GM21529 (cell line): ENCODE measurements around the gene CRACDL.
"Not testable (repeated sequence)": the region's sequence is repeated elsewhere in the genome, so short reads cannot be mapped to it uniquely, and the experiment has no call there.

Experiments used
- ATAC-seq: cut with Tn5 transposase; IDR thresholded peaks from one replicate; pipeline ENCODE4 v1.9.1; 2021; ENCODE audit not compliant: unreplicated experiment

The CRACDL gene

GRCh38 chr2:98891591-98891990 lies 44.4 kb downstream of the CRACDL start:
- ATAC-seq = no peak

DNA sequence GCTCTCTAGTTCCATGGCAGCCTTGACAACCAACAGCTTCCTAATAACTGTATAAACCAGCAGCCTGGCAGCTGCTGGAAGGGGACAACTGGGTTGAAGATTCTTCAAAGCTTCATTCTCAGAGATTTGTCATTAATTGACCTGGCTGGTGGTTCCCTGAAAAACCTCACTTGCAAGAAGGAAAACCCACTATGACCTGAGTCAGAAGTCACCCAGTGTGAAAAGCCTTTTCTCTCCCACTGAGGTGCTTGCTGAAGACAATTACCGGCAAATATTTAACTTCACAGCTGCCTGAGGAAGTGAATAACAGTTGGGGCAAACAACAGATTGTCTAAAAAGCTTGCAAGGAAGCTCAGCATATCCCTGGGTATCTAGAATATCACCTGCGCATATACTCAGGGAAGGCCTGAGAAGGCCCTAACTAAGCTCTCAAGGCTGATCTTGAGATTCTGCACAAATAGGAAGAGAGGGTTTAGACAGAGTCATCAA lies 49.9 kb downstream of the CRACDL start:
- no peak for ATAC-seq

DNA sequence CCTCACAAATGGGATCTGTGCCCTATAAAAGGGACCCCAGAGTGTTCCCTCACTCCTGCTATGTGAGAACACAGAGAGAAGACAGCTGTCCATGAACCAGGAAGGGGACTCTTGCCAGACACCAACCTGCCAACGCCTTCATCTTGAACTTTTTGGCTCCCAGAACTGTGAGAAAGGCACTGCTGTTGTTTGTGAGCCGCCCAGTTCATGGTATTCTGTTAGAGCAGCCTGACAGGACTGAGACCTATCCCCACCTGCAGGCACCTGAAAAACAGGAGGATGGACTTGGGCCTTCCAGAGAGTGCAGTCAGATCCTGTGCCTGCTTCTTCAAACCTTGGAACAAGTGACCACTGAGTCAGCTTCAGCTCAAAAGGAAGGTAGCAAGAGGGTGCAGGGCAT lies 51.4 kb downstream of the CRACDL start:
- ATAC-seq = no peak

- no peak for ATAC-seq
Measured at GRCh38 chr2:98883780-98884211, 52.2 kb downstream of the CRACDL start.

DNA sequence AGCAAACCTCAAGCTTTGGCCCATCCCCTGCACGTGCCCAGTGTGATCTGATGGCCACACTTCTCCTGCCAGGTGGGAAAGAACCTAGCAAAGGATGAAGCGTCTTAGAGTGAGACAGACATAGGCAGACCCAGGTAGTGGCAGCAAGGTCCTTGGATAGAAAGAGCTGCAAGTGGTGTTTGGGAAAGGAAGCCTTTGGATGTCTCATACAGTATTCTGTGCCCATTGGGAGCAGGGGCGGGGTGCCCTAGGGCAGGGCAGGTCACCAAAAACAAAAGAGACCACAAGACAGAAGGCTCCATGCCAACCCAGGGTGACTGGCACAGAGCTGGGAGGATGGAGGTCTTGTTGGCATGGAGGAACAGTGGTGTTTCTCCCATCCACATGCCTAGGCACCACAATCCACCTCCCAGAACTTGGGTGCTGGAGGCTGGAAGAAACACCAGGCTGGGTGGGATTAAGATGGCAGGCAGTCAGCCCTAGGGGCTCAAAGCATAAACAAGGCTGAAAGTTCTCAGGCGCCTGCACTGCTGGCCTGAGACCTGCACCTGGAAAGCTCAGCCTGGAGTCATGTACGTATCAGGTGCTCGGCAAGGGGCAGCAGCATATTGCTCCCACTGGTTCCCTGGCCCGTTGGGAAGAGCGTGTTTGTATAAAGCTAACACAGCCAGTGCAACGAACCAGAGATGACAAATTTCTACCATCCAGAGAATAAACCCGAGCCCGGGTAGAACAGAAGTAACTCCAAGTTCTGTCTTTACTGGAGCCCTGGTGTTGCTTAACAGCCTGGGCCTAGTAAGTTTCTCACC lies 52.9 kb downstream of the CRACDL start:
- ATAC-seq = no peak

GRCh38 chr2:98882368-98882767 lies 53.7 kb downstream of the CRACDL start:
- ATAC-seq = no peak

DNA sequence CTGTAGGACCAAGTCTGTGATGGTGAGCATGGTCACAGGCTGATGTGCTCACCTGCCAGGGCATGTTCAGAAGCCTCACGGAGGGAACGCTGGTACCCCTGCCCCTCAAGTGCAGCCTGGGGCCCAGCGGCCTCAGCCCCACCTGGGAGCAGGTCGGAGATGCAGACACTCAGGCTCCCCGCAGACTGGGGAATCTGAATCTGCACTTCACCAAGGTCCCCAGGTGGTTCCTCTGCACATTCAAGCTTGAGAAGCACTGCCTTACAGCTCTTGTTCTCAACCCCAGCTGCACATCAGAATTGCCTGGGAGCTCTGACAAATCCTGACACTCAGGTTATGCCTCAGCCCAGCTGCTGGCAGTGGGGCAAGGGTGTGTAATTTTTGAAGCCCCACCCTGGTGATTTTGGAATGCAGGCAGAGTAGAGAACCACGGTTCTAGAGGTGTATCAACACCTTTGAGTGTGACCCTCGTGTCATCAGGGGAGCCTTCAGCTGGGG lies 54.8 kb downstream of the CRACDL start:
- ATAC-seq = no peak

DNA sequence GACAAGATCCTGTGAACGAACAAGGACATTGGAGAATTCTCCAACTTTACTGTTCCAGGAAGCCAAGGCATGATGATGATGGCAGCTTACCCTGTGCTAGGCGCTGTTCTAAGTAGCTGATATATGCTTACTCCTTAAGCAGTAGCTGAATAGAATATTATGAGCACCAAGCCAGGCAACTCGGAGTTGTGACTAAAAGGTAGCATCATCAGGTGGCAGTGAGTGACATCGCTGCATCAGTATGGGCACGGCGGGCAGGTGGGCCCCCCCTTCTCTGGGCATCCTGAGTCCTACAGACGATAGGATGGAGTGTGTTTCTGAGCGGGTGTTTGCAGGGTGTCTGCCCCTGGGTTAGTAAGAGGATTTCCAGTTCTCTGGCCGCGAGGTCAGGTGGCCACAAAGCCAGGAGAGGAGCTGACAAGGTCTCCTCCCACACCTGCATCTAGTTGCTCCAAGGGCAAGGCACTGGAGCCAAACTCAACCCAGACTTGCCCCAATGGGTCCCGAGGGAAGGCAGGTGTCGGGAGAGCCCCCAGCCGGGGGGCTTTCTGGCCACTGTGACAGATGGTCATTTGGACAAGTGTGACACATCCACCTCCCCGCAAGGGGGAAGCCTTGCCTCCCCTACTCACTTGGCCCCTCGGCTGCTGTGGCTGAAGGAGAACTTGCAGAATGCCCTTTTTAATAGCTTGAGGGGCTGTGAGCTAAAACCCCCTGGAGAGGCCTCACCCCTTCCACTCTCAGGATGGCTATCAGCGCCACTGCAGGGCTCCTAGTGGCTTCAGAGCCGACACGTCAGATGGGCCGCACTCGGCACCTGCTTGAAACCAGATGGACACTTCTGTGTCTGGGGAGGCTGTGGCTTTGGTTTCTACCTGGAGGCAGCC lies 55.5 kb downstream of the CRACDL start:
- no peak for ATAC-seq

DNA sequence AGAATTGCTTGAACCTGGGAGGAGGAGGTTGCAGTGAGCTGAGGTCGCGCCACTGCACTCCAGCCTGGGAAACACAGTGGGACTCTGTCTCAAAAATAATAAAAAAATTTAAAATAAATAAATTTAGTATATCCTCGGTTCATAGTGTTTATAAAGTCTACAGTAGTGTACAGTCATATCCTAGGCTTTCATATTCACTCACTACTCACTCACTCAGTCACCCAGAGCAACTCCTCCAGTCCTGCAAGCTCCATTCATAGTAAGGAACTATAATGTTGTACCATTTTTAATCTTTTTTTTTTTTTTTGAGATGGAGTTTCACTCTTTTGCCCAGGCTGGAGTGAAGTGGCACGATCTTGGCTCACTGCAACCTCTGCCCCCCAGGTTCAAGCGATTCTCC lies 58.4 kb downstream of the CRACDL start:
- not testable (repeated sequence) for ATAC-seq

GRCh38 chr2:98876741-98877140 lies 59.3 kb downstream of the CRACDL start:
- ATAC-seq = no peak

DNA sequence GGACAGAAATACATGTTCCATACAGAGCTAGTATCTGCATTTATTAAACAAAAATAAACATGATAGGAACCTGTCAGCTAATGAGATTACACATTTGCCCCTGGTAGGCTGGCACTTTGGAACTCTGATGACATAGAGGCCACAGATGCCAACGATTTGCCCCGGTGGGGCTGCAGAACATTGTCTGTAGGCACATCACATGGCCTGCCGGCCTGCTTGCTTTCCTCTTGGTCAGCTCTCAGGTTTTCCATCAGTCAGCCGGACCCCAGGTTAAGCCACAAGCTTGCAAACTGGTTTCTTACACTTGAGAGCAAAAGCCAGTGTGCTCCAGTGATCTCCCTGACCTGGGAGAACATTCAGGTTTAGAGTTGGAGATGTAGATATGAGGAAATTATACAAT lies 60.3 kb downstream of the CRACDL start:
- ATAC-seq = no peak

DNA sequence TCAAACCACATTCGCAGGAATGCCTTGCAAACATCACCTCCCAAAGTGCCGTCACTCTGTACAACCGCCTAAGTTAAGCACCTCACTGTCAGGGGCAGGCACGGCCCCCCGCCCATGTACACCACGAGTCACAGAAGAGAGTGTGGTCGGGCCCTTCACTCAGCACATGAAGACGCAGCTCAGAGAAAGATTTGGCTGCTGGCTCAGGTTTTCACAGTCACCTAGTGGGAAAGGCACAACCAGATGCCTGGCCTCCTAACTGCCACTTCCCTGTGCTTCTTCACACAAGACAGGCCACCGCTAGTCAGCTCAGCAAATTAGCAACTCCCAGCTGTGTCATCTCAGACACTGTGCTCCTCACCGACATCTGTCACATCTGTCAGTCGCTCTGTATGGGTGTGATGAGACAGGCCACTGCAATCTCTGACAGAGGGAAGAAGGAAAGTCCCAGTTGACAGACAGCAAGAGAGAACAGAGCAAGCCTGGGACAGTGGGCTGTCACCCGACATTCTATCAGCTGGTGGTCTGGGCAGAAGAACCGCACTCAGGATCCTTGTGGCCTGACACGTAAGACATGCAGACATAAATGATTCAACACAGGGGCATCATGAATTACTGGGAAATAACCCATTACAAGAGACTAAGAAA lies 60.8 kb downstream of the CRACDL start:
- ATAC-seq = peak; percentile 47

DNA sequence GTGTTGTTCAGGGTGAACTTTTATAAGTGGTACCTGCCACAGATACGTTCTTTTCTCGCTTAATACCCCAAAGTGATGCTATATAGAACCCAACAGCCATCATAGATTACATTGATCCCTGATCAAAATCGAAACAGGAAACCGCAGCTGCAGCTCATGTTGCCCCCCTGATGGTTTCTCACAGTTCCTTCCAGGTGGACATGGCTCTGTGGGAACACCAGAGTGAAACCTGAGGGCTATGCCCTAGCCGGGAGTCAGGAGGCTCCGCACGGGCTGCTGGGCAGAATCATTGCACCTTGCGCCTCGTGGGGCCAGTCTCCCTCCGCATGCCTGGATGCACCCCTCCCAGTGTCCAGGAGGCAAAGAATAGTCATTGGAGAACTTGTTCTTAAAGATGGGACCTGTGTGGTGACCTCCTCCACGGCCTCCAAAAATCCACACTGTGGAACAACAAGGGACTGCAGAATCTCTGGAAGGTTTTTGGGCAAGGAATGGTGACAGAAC lies 61.8 kb downstream of the CRACDL start:
- ATAC-seq = no peak

DNA sequence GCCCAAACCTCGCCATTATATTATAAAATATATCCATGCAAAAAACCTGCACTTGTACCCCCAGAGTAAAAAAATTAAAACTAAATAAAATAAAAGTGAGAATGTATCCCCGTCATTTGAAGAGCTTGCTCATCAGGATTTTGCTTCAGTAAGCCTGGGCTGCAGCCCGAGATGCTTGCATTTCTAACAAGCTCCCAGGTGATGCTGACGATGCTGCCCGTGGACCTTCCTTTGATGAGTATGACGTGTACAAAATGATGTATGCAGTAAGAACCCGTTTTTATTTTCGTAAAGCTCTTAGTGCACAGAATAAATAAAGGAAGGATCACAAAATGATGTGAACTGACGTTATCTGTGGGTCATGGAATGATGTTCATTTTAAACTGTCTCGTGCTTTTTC lies 63.5 kb downstream of the CRACDL start:
- no peak for ATAC-seq

DNA sequence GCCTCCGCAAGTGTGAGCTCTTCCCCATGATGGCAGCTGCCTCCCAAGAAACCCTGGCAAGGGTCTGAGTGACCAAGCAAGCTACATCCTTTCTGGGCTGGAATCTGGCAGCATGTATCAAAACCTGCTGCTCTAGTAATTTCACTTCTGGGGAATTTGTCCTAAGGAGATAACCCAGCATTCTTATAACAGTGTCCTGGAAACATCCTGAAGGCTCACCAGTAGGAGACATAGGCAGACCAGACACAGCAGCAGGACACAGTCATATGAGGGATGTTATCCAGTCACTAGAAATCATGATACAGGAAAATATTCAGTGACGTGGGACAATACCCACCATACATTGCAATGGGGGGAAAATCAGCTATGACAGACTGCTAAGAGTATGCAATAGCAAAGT lies 64.5 kb downstream of the CRACDL start:
- no peak for ATAC-seq

- no peak for ATAC-seq
Measured at GRCh38 chr2:98870516-98871158, 65.4 kb downstream of the CRACDL start.

GRCh38 chr2:98869870-98870269 lies 66.2 kb downstream of the CRACDL start:
- no peak for ATAC-seq

GRCh38 chr2:98869272-98869641 lies 66.8 kb downstream of the CRACDL start:
- no peak for ATAC-seq

- ATAC-seq = no peak
Measured at GRCh38 chr2:98868548-98869271, 67.3 kb downstream of the CRACDL start.
